NT2/D1 (cell line): ENCODE data around the gene KRT83.

Experiments
- SUZ12 ChIP-seq: IDR thresholded peaks from 2 replicates; pipeline ENCODE4 v1.6.1; 2011; ENCODE audit not compliant: insufficient read length, insufficient read depth; ENCODE audit errors: extremely low read depth
- ZNF274 ChIP-seq: IDR thresholded peaks from 2 replicates; pipeline ENCODE4 v1.6.1; 2011; ENCODE audit warnings: mild to moderate bottlenecking, low read depth, low read length

DNA sequence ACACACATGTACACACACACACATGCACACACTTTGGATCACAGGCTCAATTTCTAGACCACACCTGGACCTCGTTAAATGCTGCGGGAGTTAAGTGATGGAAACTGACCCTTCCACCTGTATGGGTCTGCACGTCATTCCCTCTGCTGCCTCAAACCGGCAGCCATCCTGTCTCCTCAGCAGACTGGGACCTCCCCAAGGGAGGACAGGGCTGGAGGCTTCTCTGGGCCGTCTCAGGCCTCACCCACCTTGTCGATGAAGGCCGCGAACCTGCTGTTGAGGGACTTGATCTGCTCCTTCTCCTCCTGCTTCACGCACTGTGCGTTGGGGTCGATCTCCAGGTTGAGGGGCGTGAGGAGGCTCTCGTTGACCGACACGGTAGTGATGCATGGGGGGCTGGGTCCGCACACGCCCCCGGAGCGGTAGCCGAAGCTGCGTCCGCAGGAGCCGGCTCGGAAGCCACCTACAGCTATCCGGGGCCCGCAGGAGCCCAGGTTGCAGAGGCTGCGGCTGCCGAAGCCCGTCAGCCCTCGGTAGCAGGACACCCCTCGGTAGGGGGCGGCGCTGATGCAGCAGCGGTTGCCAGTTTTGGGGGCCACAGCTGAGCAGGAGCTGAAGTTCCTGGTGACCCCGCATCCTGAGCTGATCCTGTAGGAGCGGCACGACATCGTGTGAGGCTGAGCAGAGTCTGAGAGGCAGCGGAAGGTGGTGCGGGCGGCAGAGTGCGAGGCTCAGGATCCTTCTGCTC, 45.7 kb upstream of the KRT83 start, which contains the start of gene KRT85:
- TF ChIP-seq SUZ12: no peak
- no peak for TF ChIP-seq ZNF274
